NT2/D1 (cell line): ENCODE measurements around the gene NKPD1.

Experiments used
- SUZ12 ChIP-seq: IDR thresholded peaks from 2 replicates; pipeline ENCODE4 v1.6.1; 2011; ENCODE audit not compliant: insufficient read length, insufficient read depth; ENCODE audit errors: extremely low read depth
- YY1 ChIP-seq: IDR thresholded peaks from 2 replicates; pipeline ENCODE4 v1.6.1; 2011; ENCODE audit not compliant: insufficient read length, insufficient read depth
- ZNF274 ChIP-seq: IDR thresholded peaks from 2 replicates; pipeline ENCODE4 v1.6.1; 2011; ENCODE audit warnings: mild to moderate bottlenecking, low read depth, low read length

- TF ChIP-seq ZNF274: no peak
- TF ChIP-seq SUZ12: no peak
- no peak for TF ChIP-seq YY1
Observed at GRCh38 chr19:45130236-45130635, 30.5 kb downstream of the NKPD1 start.
